ENCODE results near the gene SEZ6L. TPM values are rescaled to one million over a fixed set of nuclear protein-coding genes. Genes with fewer than 3 reads are reported as not detected.

The SEZ6L gene
- total RNA-seq, 1 experiment from 2014 or later: 0.14 TPM

DNA sequence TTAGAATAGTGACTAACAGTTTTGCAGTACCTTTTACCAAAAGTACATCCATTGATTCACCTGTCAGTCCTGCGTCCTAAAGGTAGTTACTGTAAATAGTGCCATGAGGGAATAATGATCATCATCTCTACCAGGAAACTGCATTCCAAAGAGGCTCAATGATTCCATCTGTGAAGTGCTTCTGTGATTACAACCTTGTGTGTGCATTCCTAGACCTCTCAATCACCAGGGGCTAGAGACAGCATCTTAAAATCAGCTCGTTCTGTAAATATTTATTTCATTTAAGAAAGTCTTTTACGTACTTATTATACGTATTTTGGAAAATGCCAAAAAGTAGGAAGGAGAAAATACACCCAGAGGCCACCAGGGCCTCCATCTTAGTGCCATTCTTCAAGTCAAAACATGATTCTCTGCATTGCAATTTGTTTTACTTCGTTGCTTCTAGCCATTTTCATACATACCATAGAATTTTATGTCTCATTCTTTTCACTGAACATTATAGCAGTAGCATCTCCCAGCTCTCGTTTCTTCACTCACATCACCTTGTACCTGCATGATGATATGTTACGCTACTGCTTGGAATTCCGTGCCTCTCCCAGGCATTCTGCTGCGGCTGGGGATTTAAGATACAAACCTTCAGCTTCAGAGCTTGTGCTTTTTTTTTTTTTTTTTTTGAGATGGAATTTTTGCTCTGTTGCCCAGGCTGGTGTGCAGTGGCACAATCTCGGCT lies 117.0 kb downstream of the SEZ6L start:
- no peaks in the 10 kb centered on the region for H3K4me1 ChIP-seq

GRCh38 chr22:26287382-26288225 lies 118.3 kb downstream of the SEZ6L start:
- no peaks in the 10 kb centered on the region for H3K36me3 ChIP-seq
- no peaks in the 10 kb centered on the region for H3K27me3 ChIP-seq
- no peaks in the 10 kb centered on the region for H3K4me1 ChIP-seq
- H3K9me3 ChIP-seq (replicated peaks): no peaks in the 10 kb centered on the region
- no peak overlapping the region for H3K27ac ChIP-seq
- no peak overlapping the region for H3K4me3 ChIP-seq
- peak in 1 of 2 experiments; percentile 17 for DNase-seq

More for the DNA sequence above, 117.0 kb downstream of the SEZ6L start:
- no peak for DNase-seq
- Histone ChIP-seq H3K27ac (no peak overlapping the region), H3K4me3 (no peak overlapping the region), H3K27me3 (no peaks in the 10 kb centered on the region), H3K9me3 (replicated peaks) (no peaks in the 10 kb centered on the region), H3K36me3 (no peaks in the 10 kb centered on the region)

DNA sequence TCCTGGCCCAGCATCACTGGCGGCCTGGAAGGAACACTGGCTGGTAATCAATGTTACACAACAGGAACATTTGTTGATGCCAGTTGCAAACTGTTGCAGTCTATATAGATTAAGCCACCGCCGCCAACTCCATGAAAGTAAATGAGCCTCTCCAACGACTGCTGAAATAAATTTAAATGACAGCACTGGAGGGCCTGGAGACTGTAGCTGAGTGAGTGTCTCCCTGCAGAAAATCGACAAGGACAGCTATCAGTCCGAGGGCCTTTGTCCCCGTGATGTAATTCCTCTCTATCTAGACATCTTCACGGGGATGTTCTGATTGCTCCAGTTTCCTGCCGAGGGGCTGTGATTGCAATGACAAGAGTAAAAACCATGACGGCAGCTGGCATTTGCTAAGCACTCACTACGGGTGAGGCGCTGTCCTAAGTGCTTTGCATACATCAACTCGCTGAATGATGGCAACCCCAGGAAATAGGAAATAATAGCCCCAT lies 120.4 kb downstream of the SEZ6L start:
- no peaks in the 10 kb centered on the region for H3K9me3 ChIP-seq (replicated peaks)
- H3K27ac ChIP-seq: no peak overlapping the region
- H3K36me3 ChIP-seq: no peaks in the 10 kb centered on the region
- no peak overlapping the region for H3K4me3 ChIP-seq
- DNase-seq: peak; percentile 22 to 40
- no peaks in the 10 kb centered on the region for H3K4me1 ChIP-seq
- no peaks in the 10 kb centered on the region for H3K27me3 ChIP-seq

DNA sequence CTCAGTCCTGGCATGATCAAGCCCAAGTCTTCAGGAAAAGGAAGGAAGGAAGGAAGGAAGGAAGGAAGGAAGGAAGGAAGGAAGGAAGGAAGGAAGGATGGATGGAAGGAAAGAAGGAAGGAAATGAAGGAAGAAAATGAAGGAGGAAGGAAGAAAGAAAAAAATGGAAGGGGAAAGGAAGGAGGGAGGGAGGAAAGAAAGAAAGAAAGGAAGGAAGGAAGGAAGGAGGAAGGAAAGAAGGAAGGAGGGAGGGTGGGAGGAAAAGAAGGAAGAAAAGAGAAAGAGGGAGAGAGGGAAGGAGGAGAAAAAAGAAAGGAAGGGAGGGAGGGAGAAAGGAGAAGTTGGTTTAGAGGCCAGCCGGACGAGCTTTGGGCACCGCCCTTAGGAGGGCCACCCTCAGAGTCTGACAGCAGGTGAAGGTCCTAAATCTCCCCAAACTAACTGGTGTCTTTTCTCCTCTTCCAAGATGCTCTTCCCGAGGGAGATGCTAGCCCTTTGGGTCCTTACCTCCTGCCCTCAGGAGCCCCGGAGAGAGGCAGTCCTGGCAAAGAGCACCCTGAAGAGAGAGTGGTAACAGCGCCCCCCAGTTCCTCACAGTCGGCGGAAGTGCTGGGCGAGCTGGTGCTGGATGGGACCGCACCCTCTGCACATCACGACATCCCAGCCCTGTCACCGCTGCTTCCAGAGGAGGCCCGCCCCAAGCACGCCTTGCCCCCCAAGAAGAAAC lies 122.8 kb downstream of the SEZ6L start:
- Histone ChIP-seq H3K36me3 (no peaks in the 10 kb centered on the region), H3K27me3 (no peaks in the 10 kb centered on the region), H3K4me1 (no peaks in the 10 kb centered on the region), H3K9me3 (replicated peaks) (no peaks in the 10 kb centered on the region), H3K4me3 (no peak overlapping the region), H3K27ac (no peak overlapping the region)
- no peak for DNase-seq

GRCh38 chr22:26292667-26292995 lies 123.4 kb downstream of the SEZ6L start:
- Histone ChIP-seq H3K4me3 (no peak overlapping the region), H3K27me3 (no peaks in the 10 kb centered on the region), H3K9me3 (replicated peaks) (no peaks in the 10 kb centered on the region), H3K4me1 (no peaks in the 10 kb centered on the region), H3K27ac (no peak overlapping the region), H3K36me3 (no peaks in the 10 kb centered on the region)
- DNase-seq: no peak

- no peak for DNase-seq
- no peaks in the 10 kb centered on the region for H3K27me3 ChIP-seq
- no peak overlapping the region for H3K4me3 ChIP-seq
- no peaks in the 10 kb centered on the region for H3K9me3 ChIP-seq (replicated peaks)
- no peak overlapping the region for H3K27ac ChIP-seq
- no peaks in the 10 kb centered on the region for H3K4me1 ChIP-seq
- H3K36me3 ChIP-seq: no peaks in the 10 kb centered on the region
These were observed 126.4 kb downstream of the SEZ6L start for GRCh38 chr22:26295563-26296126.

- Histone ChIP-seq H3K27me3 (no peaks in the 10 kb centered on the region), H3K36me3 (no peaks in the 10 kb centered on the region), H3K4me3 (no peak overlapping the region), H3K9me3 (replicated peaks) (no peaks in the 10 kb centered on the region), H3K27ac (no peak overlapping the region), H3K4me1 (no peaks in the 10 kb centered on the region)
- DNase-seq: no peak
These were observed 129.5 kb downstream of the SEZ6L start for GRCh38 chr22:26298605-26299310.

GRCh38 chr22:26302726-26303125 lies 133.5 kb downstream of the SEZ6L start:
- no peaks in the 10 kb centered on the region for H3K4me1 ChIP-seq
- H3K27me3 ChIP-seq: no peaks in the 10 kb centered on the region
- H3K9me3 ChIP-seq (replicated peaks): no peaks in the 10 kb centered on the region
- no peak overlapping the region for H3K4me3 ChIP-seq
- H3K36me3 ChIP-seq: no peaks in the 10 kb centered on the region
- no peak overlapping the region for H3K27ac ChIP-seq
- DNase-seq: no peak

GRCh38 chr22:26303475-26303874 lies 134.2 kb downstream of the SEZ6L start:
- Histone ChIP-seq H3K27ac (no peak overlapping the region), H3K36me3 (no peaks in the 10 kb centered on the region), H3K4me1 (no peaks in the 10 kb centered on the region), H3K9me3 (replicated peaks) (no peaks in the 10 kb centered on the region), H3K27me3 (no peaks in the 10 kb centered on the region), H3K4me3 (no peak overlapping the region)
- no peak for DNase-seq

- Histone ChIP-seq H3K9me3 (replicated peaks) (no peaks in the 10 kb centered on the region), H3K27ac (no peak overlapping the region), H3K27me3 (no peaks in the 10 kb centered on the region), H3K36me3 (no peaks in the 10 kb centered on the region), H3K4me1 (no peaks in the 10 kb centered on the region), H3K4me3 (no peak overlapping the region)
- no peak for DNase-seq
These were observed 135.5 kb downstream of the SEZ6L start for GRCh38 chr22:26304730-26305129.

DNA sequence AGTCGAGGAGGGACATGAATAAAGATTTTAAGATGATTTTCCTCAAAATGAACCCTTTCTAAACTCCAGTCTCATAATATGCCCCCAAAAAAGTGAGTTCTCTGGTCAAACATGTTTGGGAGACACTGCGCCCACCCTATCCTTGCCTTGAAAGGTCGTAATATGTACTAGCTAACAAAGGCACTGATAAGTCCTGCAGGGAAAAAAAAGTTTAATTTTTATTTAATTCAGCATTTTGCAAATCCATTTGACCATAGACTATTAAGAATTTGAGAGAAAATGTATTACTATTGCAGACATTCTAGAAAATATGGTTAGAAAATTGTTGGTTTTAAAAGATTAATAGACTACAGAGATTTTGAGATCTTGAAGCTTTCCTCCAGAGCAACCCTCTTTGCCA lies 139.2 kb downstream of the SEZ6L start:
- DNase-seq: no peak
- Histone ChIP-seq H3K36me3 (no peaks in the 10 kb centered on the region), H3K27me3 (no peaks in the 10 kb centered on the region), H3K9me3 (replicated peaks) (no peaks in the 10 kb centered on the region), H3K4me1 (no peaks in the 10 kb centered on the region), H3K27ac (no peak overlapping the region), H3K4me3 (no peak overlapping the region)

DNA sequence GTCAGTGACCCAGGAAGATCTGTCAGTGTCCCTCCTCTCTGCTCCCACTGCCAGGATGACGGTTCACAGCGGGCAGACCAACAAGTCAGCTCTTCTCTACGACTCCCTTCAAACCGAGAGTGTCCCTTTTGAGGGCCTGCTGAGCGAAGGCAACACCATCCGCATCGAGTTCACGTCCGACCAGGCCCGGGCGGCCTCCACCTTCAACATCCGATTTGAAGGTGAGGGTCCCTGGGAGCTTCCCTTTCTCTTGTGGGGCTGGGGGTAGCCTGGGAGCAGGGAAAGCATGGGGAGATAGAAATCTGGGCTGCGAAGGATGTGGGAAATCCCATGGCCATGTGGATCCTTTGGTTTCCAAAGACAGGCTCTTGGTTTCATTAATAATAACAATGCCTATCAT lies 141.4 kb downstream of the SEZ6L start:
- Histone ChIP-seq H3K27ac (no peak overlapping the region), H3K4me3 (no peak overlapping the region), H3K9me3 (replicated peaks) (no peaks in the 10 kb centered on the region), H3K27me3 (no peaks in the 10 kb centered on the region), H3K36me3 (no peaks in the 10 kb centered on the region), H3K4me1 (no peaks in the 10 kb centered on the region)
- no peak for DNase-seq

GRCh38 chr22:26313291-26313690 lies 144.0 kb downstream of the SEZ6L start:
- H3K36me3 ChIP-seq: no peaks in the 10 kb centered on the region
- H3K9me3 ChIP-seq (replicated peaks): no peaks in the 10 kb centered on the region
- H3K27ac ChIP-seq: no peak overlapping the region
- no peak for DNase-seq
- no peaks in the 10 kb centered on the region for H3K27me3 ChIP-seq
- H3K4me1 ChIP-seq: no peaks in the 10 kb centered on the region
- no peak overlapping the region for H3K4me3 ChIP-seq

DNA sequence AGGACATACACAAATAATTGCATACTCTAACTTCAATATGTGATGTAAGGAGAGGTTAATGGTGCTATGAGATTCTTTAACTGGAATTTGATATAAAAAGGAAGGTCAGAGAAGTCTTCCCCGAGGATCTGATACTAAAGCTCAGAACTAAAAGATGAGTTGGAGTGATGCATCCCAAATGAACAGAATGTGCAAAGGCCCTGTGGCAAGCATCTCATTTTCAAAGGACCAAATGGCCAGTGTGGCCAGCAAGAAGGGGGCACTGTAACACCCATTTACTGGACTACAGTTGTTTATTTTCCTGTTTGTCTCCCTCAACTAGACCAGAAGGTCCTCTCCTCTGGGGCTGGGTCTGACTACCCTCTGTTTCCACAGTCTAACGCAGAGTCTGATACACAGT lies 144.9 kb downstream of the SEZ6L start:
- H3K27ac ChIP-seq: no peak overlapping the region
- no peak overlapping the region for H3K4me3 ChIP-seq
- no peaks in the 10 kb centered on the region for H3K36me3 ChIP-seq
- no peaks in the 10 kb centered on the region for H3K9me3 ChIP-seq (replicated peaks)
- H3K4me1 ChIP-seq: no peaks in the 10 kb centered on the region
- DNase-seq: no peak
- no peaks in the 10 kb centered on the region for H3K27me3 ChIP-seq

All from SJCRH30 (cell line).